ENCODE results near the gene CHAD. TPM values are rescaled to one million over a fixed set of nuclear protein-coding genes. Genes with fewer than 3 reads are reported as not detected.

Gene CHAD
- polyA plus RNA-seq, 1 experiment = not detected

DNA sequence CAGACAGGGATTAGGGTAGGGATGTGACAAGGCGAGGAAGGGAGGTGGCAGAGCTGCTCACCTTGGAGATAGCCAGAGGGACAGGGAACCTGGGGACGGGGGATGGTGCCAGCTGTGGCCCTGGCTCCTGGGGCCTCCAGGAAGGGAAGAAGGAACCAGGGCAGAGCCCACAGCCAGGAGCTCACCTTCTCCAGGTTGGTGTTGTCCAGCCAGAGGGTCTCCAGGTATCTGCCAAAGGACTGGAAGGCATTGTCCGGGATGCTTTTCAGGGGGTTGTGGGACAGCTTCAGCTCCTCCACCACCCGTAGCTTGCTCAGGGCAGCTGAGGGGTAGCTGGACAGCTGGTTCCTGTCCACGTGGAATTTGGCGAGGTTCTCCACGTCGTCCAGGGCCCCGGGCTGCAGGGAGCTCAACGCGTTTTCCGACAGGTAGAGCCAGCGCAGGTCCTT, 801 bp downstream of the CHAD start:
- TF ChIP-seq, protein P1, sequence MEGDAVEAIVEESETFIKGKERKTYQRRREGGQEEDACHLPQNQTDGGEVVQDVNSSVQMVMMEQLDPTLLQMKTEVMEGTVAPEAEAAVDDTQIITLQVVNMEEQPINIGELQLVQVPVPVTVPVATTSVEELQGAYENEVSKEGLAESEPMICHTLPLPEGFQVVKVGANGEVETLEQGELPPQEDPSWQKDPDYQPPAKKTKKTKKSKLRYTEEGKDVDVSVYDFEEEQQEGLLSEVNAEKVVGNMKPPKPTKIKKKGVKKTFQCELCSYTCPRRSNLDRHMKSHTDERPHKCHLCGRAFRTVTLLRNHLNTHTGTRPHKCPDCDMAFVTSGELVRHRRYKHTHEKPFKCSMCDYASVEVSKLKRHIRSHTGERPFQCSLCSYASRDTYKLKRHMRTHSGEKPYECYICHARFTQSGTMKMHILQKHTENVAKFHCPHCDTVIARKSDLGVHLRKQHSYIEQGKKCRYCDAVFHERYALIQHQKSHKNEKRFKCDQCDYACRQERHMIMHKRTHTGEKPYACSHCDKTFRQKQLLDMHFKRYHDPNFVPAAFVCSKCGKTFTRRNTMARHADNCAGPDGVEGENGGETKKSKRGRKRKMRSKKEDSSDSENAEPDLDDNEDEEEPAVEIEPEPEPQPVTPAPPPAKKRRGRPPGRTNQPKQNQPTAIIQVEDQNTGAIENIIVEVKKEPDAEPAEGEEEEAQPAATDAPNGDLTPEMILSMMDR (IDR thresholded peaks at IDR 0.05; ENCODE audit: low read depth, low read length) = no peak
- Histone ChIP-seq H3K27ac (ENCODE audit: low read depth, low read length) (no peak overlapping the region), H3K27me3 (ENCODE audit: control insufficient read depth, insufficient read depth, low read length) (peaks cover 26% of the 10 kb centered on the region), H3K9me3 (ENCODE audit: control insufficient read depth, insufficient read depth, low read length) (peaks cover 4% of the 10 kb centered on the region; the same call in 1 of the 2 replicates), H3K4me3 (ENCODE audit: low read depth, low read length) (no peak overlapping the region)
- ChIA-PET CTCF (interaction anchor here (0.9 to 1.3 kb wide), 2 partner anchors 71 to 105 kb away, joined by 4 read pairs; partner anchors contain the start of gene LRRC59), POLR2A (no interaction called here)
- DNase-seq (ENCODE audit: low read depth, low spot score) = no peak

- Histone ChIP-seq H3K27me3 (ENCODE audit: control insufficient read depth, insufficient read depth, low read length) (peaks cover 26% of the 10 kb centered on the region), H3K9me3 (ENCODE audit: control insufficient read depth, insufficient read depth, low read length) (peaks cover 4% of the 10 kb centered on the region; the same call in 1 of the 2 replicates), H3K27ac (ENCODE audit: low read depth, low read length) (no peak overlapping the region), H3K4me3 (ENCODE audit: low read depth, low read length) (no peak overlapping the region)
- ChIA-PET POLR2A (no interaction called here), CTCF (interaction anchor here (1.3 kb wide), 1 partner anchor 70 kb away, joined by 4 read pairs; the partner anchor contains the start of gene LRRC59)
- TF ChIP-seq, protein P1 (IDR thresholded peaks at IDR 0.05; ENCODE audit: low read depth, low read length) = no peak
- no peak for DNase-seq (ENCODE audit: low read depth, low spot score)
Measured at GRCh38 chr17:50467114-50467854, 1.4 kb downstream of the CHAD start.

GRCh38 chr17:50466371-50467113, 2.1 kb downstream of the CHAD start:
- CTCF ChIA-PET = no interaction called here

DNA sequence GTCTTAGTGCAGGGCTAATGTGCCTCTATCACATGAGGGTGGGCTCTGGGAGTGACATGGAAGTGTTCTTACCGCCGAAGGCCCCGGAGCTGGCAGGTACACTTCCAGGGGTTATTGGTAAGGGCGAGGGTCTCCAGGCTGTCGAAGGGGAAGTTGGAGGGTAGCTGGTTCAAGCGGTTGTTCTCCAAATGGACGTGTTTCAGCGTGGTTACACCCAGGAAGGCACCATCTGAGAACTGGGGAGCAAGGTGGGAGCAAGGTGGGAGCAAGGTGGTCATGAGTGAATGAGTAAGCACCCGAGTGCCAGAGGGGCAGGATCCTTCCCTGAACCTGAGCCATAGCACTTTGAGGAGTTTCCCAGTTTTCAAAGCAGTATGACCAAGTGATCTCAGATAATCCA, 3.0 kb downstream of the CHAD start:
- CTCF ChIA-PET = no interaction called here
- POLR2A ChIA-PET = no interaction called here

More at GRCh38 chr17:50466371-50467113, 2.1 kb downstream of the CHAD start:
- TF ChIP-seq, protein P1 (IDR thresholded peaks at IDR 0.05; ENCODE audit: low read depth, low read length) = no peak
- Histone ChIP-seq H3K9me3 (ENCODE audit: control insufficient read depth, insufficient read depth, low read length) (peaks cover 4% of the 10 kb centered on the region; the same call in 1 of the 2 replicates), H3K4me3 (ENCODE audit: low read depth, low read length) (no peak overlapping the region), H3K27ac (ENCODE audit: low read depth, low read length) (no peak overlapping the region), H3K27me3 (ENCODE audit: control insufficient read depth, insufficient read depth, low read length) (peaks cover 26% of the 10 kb centered on the region)
- no peak for DNase-seq (ENCODE audit: low read depth, low spot score)
- POLR2A ChIA-PET = no interaction called here

More for the DNA sequence above, 3.0 kb downstream of the CHAD start:
- no peak for DNase-seq (ENCODE audit: low read depth, low spot score)
- Histone ChIP-seq H3K4me3 (ENCODE audit: low read depth, low read length) (no peak overlapping the region), H3K9me3 (ENCODE audit: control insufficient read depth, insufficient read depth, low read length) (peaks cover 4% of the 10 kb centered on the region; the same call in 1 of the 2 replicates), H3K27me3 (ENCODE audit: control insufficient read depth, insufficient read depth, low read length) (peaks cover 26% of the 10 kb centered on the region), H3K27ac (ENCODE audit: low read depth, low read length) (no peak overlapping the region)
- TF ChIP-seq, protein P1 (IDR thresholded peaks at IDR 0.05; ENCODE audit: low read depth, low read length) = no peak

All from AG04450 (cell line).